NCI-H2107 treated with DMSO at 0.1 percent for 48 hours (cell line): ENCODE measurements around the gene CES2.
A peak's percentile ranks its signal among the peaks of the same experiment; 100 is the strongest.
"Not testable (repeated sequence)": the region's sequence is repeated elsewhere in the genome, so short reads cannot be mapped to it uniquely, and the experiment has no call there.

Source experiments
- DNase-seq: peaks from one replicate; lab custom pipeline; 2025; ENCODE audit not compliant: unreplicated experiment; lab: John Stamatoyannopoulos, UW

Gene CES2

DNA sequence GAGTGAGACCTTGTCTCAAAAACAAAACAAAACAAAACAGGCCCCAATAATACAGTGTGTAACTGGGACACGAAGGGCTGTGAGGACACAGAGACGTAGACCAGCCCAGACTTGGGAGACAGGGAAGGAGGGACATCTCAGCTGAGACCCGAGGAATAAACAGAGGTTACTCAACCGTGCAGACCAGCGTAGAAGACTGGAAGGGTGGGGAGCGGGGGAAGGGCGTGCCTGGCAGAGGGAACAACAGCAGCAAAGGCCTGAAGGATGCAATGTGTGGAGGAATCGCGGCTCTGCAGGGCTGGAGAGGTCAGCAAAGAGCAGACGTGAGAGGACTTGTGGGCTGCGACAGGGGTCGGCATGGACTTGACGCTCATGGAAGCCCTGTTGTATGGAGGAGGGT is 41.4 kb downstream of the CES2 start:
- no peak for DNase-seq

DNA sequence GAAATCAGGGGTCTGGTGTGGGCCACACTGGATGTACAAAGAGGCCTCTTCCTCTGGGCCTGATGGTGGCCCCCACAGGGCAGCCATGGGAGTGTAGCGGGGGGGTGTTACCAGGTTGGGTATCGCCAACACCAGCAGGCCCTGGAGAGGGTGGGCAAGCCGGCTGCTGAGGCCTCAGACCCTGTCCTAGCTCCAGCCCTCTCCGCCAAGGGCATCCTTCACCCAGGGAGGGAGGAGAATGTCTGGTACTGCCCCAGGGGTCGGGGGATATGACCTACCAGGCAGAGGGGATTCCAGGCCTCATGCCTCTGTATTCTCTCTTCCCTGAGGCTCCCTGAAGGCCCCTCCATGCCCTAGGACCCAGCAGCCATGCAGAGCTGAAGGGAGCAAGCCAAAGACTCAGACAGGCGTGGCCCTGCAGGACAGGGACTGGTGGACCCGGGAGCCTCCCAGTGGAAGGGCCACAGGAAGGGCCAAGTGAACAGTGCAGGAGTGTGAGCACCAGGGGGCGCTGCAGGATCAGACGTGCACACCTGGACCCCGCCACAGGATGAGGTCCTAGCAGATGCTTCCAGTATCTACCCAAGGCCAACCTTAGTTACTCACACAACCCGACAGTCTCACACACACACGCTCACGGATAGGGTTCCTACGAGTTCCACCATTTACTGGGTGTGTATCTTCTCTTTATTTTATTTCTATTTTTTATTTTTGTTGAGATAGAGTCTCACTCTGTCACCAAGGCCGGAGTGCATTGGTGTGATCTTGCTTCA is 42.2 kb downstream of the CES2 start:
- DNase-seq: peak; percentile 88

DNA sequence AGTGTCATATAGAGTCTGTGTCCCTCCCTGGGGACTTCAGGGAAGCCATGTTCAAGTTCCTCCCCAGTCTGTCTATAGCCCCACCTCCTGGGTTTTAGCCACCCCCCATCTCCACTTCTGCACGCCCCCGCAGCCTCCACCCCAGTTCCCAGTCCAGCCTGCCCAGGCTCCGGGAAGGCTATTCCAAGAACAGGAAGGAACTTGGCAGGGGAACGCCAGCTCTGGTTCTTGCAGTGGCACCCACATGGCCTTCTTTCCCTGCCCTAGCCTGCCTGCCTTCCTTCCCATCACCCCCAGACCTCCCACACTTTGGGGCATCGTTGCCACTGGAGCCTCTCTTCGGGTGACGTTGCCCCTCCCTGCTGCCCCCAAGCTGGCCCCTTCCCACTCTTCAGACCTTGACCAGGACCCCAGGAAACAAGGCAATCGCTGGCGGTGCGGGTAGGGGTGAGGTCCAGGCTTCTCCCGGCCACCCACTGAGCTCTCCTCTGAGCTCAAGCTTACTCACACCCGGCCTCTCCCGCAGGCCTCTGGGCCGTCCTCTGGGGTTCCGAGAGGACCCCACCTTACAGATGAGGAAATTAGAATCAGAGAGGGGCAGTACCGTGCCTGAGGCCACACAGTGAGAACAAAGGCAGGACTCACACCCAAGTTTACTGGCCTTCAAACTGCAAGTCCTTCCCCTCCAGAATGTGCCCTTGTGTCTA is 43.8 kb downstream of the CES2 start:
- DNase-seq: no peak

DNA sequence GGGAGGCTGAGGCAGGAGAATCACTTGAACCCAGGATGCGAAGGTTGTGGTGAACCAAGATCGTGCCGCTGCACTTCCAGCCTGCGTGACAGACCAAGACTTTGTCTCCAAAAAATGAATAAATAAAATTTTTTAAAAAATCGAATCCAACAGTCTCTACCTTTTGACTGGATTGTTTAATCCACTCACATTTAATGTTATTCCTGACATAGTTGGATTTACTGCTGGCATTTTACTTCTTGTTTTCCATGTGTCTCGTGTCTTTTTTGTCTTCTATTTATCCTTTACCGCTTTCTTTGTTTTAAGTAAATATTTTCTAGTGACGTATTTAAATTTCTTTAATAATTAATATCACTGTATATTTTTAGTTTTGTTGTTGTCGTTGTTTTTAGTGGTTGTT is 47.7 kb downstream of the CES2 start:
- DNase-seq: no peak

DNA sequence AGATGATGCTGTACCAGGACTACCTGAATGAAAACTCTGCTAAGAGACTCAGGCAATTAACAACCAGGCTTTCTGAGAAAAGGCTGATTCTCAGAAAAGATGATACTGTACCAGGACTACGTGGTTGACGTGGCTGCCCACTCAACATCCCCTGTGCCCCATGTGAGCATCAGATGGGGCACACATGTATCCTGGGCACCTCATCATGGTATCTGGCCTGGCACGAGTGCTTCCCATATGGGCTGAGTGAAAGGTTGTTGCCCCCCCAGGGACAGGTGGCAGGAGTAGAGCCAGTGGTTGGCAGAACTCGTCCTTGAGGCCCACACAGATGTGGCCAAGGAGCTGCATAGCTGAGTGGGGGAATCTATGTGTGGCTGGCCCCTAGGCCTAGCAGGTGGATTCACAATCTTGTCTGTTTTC is 49.6 kb downstream of the CES2 start:
- DNase-seq: no peak

DNA sequence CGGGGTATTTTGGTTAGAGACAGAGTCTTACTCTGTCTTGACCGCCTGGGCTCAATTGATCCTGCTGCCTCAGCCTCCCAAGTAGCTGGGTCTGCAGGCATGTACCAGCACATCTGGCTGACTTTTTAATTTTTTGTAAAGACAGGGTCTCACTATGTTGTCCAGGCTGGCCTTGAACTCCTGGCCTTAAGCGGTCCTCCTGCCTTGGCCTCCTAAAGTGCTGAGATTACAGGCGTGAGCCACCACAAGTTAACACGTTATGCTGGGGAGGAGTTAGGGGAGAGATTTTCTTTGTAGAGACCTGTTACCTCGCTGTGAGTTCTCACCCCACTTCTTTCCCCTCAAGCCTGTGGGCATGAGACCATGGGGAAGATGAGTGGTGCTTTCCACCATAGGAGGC is 51.2 kb downstream of the CES2 start:
- DNase-seq: no peak

DNA sequence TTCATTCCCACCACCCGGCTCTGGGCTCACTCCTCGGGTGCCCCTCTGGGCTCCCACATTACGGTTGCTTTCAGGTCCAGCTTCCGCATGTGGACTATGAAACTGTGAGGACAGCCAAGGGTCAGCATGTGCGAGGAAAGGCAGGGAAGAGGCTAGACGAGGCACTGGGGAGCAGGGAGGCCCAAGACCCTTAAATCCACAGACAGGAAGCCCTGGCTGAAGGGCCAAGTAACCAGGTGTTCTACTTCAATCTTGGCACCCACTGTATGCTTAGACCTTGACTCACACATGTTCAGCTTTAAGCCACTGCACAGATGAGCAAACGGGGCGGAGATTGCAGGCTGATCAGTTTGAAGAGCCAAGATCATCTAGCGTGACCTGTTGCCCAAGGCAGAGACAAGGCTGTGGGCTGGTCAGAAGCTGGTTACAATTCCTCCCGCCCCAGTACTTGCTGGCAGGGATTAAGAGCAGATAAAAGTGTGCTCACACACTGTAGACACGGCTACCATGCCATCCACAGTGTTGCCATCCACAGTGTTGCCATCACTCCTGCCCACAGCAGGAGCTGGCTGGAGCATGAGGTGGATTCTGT is 53.0 kb downstream of the CES2 start, which contains the start of gene CES4A:
TSS of gene CES4A (plus strand) at position 393 of the 592 bp plus-strand sequence. CDS start at position 577, 184 bp downstream.
- no peak for DNase-seq

DNA sequence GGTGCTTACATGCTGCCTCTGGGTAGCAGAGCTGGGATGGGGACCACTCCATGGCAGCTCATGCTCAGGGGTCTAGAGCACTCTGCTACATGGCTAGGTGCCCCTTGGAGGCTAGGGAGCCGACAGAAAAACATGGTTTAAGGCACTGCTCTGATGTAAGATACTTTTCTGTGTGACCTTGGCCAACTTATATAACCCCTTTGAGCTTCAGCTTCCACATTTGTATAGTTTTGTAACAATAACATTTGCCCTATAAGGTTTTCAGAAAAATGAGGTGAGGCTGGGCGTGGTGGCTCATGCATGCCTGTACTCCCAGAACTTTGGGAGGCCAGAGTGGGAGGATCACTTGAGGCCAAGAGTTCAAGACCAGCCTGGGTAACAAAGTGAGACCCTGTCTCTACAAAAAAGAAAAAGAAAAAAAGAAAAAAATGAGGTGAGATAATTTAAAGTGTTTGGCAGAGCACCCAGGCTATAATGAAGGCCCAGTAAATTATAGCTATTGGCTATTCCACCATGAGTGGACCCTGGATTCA is 56.3 kb downstream of the CES2 start:
- no peak for DNase-seq

DNA sequence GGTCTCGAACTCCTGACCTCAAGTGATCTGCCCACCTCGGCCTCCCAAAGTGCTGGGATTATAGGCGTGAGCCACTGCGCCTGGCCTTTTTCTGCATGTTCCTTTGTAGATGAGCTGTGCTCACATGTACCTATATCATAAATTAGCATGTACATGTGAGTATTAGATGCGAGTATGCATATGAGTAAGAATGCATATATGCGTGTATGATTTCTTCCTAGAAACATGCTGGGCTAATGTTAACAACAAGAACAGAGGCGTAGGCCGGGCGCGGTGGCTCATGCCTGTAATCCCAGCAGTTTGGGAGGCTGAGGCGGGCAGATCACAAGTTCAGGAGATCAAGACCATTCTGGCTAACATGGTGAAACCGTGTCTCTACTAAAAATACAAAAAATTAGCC is 58.2 kb downstream of the CES2 start:
- not testable (repeated sequence) for DNase-seq
